Type B pancreatic cell (in vitro differentiated cells): ENCODE measurements around the gene RNF31. TPM values are rescaled to one million over a fixed set of nuclear protein-coding genes. Genes with fewer than 3 reads are reported as not detected.
A peak's percentile ranks its signal among the peaks of the same experiment; 100 is the strongest.

ENCODE experiments used
- DNase-seq: peaks from one replicate; pipeline ENCODE4 v3.0.0; 2021; ENCODE audit warnings: mixed read lengths; ENCODE audit not compliant: unreplicated experiment; ENCODE audit errors: extremely low spot score
- H3K27ac Mint-ChIP-seq: 2 replicates; pipeline ENCODE4 v1.8.0; 2021; ENCODE audit warnings: mild to moderate bottlenecking, mixed read lengths
- H3K27me3 Mint-ChIP-seq: 2 replicates; pipeline ENCODE4 v1.8.0; 2021; ENCODE audit warnings: mixed read lengths
- H3K36me3 Mint-ChIP-seq: 2 replicates; pipeline ENCODE4 v1.8.0; 2021; ENCODE audit warnings: mixed read lengths
- H3K4me1 Mint-ChIP-seq: one replicate; pipeline ENCODE4 v1.8.0; 2021; ENCODE audit warnings: mixed read lengths; ENCODE audit not compliant: unreplicated experiment
- H3K4me3 Mint-ChIP-seq: 2 replicates; pipeline ENCODE4 v1.8.0; 2021; ENCODE audit warnings: mild to moderate bottlenecking, mixed read lengths
- H3K9me3 Mint-ChIP-seq: 2 replicates; pipeline ENCODE4 v1.8.0; 2021; ENCODE audit warnings: mixed read lengths
- CTCF ChIP-seq: fragments of 200-600 bp; sonication (generic); conservative IDR thresholded peaks from 2 replicates; pipeline ENCODE4 v1.5.0; 2021; ENCODE audit warnings: antibody characterized with exemption, mild to moderate bottlenecking
- total RNA-seq: library from RNA; stranded (reverse); gene quantifications from 2 replicates; pipeline ENCODE4 v1.2.1, GENCODE V29; 2021; ENCODE audit warnings: low replicate concordance

RNF31 gene
- total RNA-seq, 1 donor from 2014 or later: 78.4 TPM

GRCh38 chr14:24189460-24189859 lies 42.2 kb downstream of the RNF31 start:
- Mint-ChIP-seq H3K4me3 (peak overlapping the region; percentile 92), H3K36me3 (peaks cover 20% of the 10 kb centered on the region), H3K27ac (peak overlapping the region; percentile 88), H3K9me3 (no peaks in the 10 kb centered on the region), H3K27me3 (no peaks in the 10 kb centered on the region), H3K4me1 (peaks cover 25% of the 10 kb centered on the region)
- TF ChIP-seq CTCF: no peak
- no peak for DNase-seq

GRCh38 chr14:24190416-24190815 lies 43.1 kb downstream of the RNF31 start:
- DNase-seq: no peak
- Mint-ChIP-seq H3K4me1 (peaks cover 29% of the 10 kb centered on the region), H3K4me3 (no peak overlapping the region), H3K9me3 (no peaks in the 10 kb centered on the region), H3K36me3 (peaks cover 22% of the 10 kb centered on the region), H3K27me3 (no peaks in the 10 kb centered on the region), H3K27ac (no peak overlapping the region)
- no peak for TF ChIP-seq CTCF

DNA sequence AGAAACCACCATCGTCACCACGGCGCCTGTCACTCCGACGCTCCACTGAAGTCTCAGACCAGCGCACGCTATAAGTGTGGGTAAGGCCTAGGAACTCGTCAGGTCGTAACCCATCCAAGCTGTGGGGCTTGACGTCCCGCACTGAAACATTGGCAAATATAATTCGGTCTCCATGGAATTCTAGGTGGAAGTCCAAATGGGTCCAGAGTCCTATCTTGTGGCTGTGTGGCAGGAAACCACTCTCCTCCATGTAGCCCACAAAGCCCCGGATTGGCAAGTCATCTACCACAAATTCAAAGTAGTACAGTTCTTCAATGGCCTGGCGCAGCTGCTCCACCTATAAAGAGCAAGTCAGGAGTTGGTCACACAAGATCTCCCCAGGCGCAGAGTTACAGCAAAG lies 45.6 kb downstream of the RNF31 start:
- Mint-ChIP-seq H3K4me3 (peak overlapping the region; percentile 52), H3K27ac (no peak overlapping the region), H3K27me3 (no peaks in the 10 kb centered on the region), H3K4me1 (peaks cover 33% of the 10 kb centered on the region), H3K36me3 (peaks cover 27% of the 10 kb centered on the region), H3K9me3 (no peaks in the 10 kb centered on the region)
- TF ChIP-seq CTCF: no peak
- DNase-seq: no peak

- no peak for DNase-seq
- H3K27me3 Mint-ChIP-seq: no peaks in the 10 kb centered on the region
- peak overlapping the region; percentile 88 for H3K27ac Mint-ChIP-seq
- H3K9me3 Mint-ChIP-seq: no peaks in the 10 kb centered on the region
- peak overlapping the region; percentile 98 for H3K4me3 Mint-ChIP-seq
- peaks cover 35% of the 10 kb centered on the region for H3K4me1 Mint-ChIP-seq
- peaks cover 35% of the 10 kb centered on the region for H3K36me3 Mint-ChIP-seq
- TF ChIP-seq CTCF: no peak
Observed at GRCh38 chr14:24194186-24194872, 47.0 kb downstream of the RNF31 start.

DNA sequence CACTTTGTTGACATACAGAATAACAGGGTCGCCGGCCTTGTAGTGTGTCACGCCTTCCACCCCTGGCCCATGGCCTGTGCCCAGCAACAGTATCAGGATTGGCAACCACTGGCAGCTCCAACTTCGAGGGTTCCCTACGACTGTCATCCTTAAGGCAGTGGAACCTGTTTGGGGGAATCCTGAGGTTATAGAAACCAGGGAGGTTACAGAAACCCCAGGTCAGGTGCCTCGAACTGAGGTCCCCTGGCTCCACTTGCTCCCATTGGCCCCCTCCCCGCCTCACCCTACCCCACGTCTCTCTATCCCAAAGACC lies 47.5 kb downstream of the RNF31 start:
- Mint-ChIP-seq H3K9me3 (no peaks in the 10 kb centered on the region), H3K27ac (peak overlapping the region; percentile 88), H3K4me1 (peaks cover 34% of the 10 kb centered on the region), H3K36me3 (peaks cover 35% of the 10 kb centered on the region), H3K4me3 (peak overlapping the region; percentile 98), H3K27me3 (no peaks in the 10 kb centered on the region)
- no peak for DNase-seq
- no peak for TF ChIP-seq CTCF
